C4-2B (cell line): ENCODE results near the gene PSMD3.

Experiments used
- H3K27ac ChIP-seq: fragments of 450-650 bp; 2 replicates; pipeline ENCODE4 v1.5.1; 2017
- CTCF ChIP-seq: fragments of 450-650 bp; conservative IDR thresholded peaks from 2 replicates; pipeline ENCODE4 v1.5.1; 2017; ENCODE audit warnings: mild to moderate bottlenecking
- ZFX ChIP-seq: fragments of 450-650 bp; IDR thresholded peaks from 2 replicates; pipeline ENCODE4 v1.6.1; 2017

PSMD3 gene

GRCh38 chr17:39971076-39971603 lies 9.5 kb upstream of the PSMD3 start:
- TF ChIP-seq CTCF (no peak), ZFX (no peak)
- H3K27ac ChIP-seq, result no peak overlapping the region

GRCh38 chr17:39972271-39972670 lies 8.3 kb upstream of the PSMD3 start:
- no peak overlapping the region for H3K27ac ChIP-seq
- TF ChIP-seq CTCF (no peak), ZFX (no peak)

GRCh38 chr17:39973496-39973895 lies 7.1 kb upstream of the PSMD3 start:
- no peak for TF ChIP-seq ZFX
- TF ChIP-seq CTCF, result no peak
- H3K27ac ChIP-seq, result no peak overlapping the region

GRCh38 chr17:39974433-39974832 lies 6.2 kb upstream of the PSMD3 start:
- H3K27ac ChIP-seq, result no peak overlapping the region
- TF ChIP-seq ZFX (no peak), CTCF (no peak)

- H3K27ac ChIP-seq, result no peak overlapping the region
- TF ChIP-seq CTCF (no peak), ZFX (no peak)
Observed at GRCh38 chr17:39975801-39976200, 4.8 kb upstream of the PSMD3 start.

GRCh38 chr17:39979016-39979670 lies 1.5 kb upstream of the PSMD3 start:
- no peak overlapping the region for H3K27ac ChIP-seq
- TF ChIP-seq ZFX, result no peak
- no peak for TF ChIP-seq CTCF

- TF ChIP-seq CTCF (no peak), ZFX (no peak)
Observed at GRCh38 chr17:39979893-39980350, 685 bp upstream of the PSMD3 start.

More at GRCh38 chr17:39979893-39980350, 685 bp upstream of the PSMD3 start:
- peak overlapping the region; percentile 97 for H3K27ac ChIP-seq
